ENCODE measurements around the gene ATP2C1. TPM values are rescaled to one million over a fixed set of nuclear protein-coding genes. Genes with fewer than 3 reads are reported as not detected.

ATP2C1 gene
- total and polyA plus RNA-seq, 2 donors (not counting 1 experiment from before 2014, with no cell fraction given) = 23.9 to 59.2 TPM

GRCh38 chr3:130935761-130936492, 42.0 kb downstream of the ATP2C1 start:
- Histone ChIP-seq H3K9me3 (ENCODE audit: control extremely low read depth in 1 of 3, control insufficient read depth in 2 of 3, insufficient read depth in 1 of 3, low read length in 2 of 3) (no peaks in the 10 kb centered on the region), H3K27me3 (replicated peaks in 1 of 4; ENCODE audit: control extremely low read depth in 1 of 4, control insufficient read depth in 3 of 4, insufficient read depth in 4 of 4, low read length in 3 of 4) (no peaks in the 10 kb centered on the region), H3K36me3 (replicated peaks in 1 of 2; ENCODE audit: control extremely low read depth in 1 of 2, control insufficient read depth in 1 of 2, extremely low read depth in 1 of 2, insufficient read depth in 2 of 2, low read length in 1 of 2) (peaks cover 4 to 8% of the 10 kb centered on the region in 2 experiments), H4K20me1 (ENCODE audit: control insufficient read depth, insufficient read depth, low read length, poor library complexity, severe bottlenecking) (no peaks in the 10 kb centered on the region), H3K9ac (ENCODE audit: low read length) (no peak overlapping the region), H3K27ac (ENCODE audit: low read length in 2 of 2) (no peak overlapping the region), H3K79me2 (ENCODE audit: control insufficient read depth, insufficient read depth, low read length) (no peaks in the 10 kb centered on the region), H3K4me2 (replicated peaks; ENCODE audit: low read depth, low read length, poor library complexity, severe bottlenecking) (no peak overlapping the region), H3K4me1 (ENCODE audit: control insufficient read depth in 2 of 2, insufficient read depth in 2 of 2, low read length in 2 of 2) (no peaks in the 10 kb centered on the region), H3K4me3 (ENCODE audit: control extremely low read depth in 1 of 5, extremely low read depth in 1 of 5, insufficient read depth in 1 of 5, low read depth in 2 of 5, low read length in 4 of 5) (no peak overlapping the region), H2AFZ (ENCODE audit: insufficient read depth, low read depth, low read length, poor library complexity, severe bottlenecking) (no peak overlapping the region)
- no peak for DNase-seq
- intact Hi-C loops (cut with micrococcal nuclease) = no loop called here
- TF ChIP-seq CTCF (IDR thresholded peaks at IDR 0.05) (no peak), EZH2 (IDR thresholded peaks at IDR 0.05; ENCODE audit: borderline replicate concordance, insufficient read depth, low read depth, low read length, poor library complexity, severe bottlenecking) (no peak)
- Mint-ChIP-seq H3K27me3 (no peaks in the 10 kb centered on the region), H3K4me3 (no peak overlapping the region), H3K27ac (no peak overlapping the region), H3K4me1 (no peaks in the 10 kb centered on the region), H3K9me3 (ENCODE audit: insufficient read depth) (no peaks in the 10 kb centered on the region)
- WGBS (ENCODE audit: insufficient coverage) = no CpG with 5 or more reads among the region's 4 CpGs
- ATAC-seq (ENCODE audit: low read depth) = no peak
- ChIA-PET CTCF (no interaction called here), POLR2A (no interaction called here)

DNA sequence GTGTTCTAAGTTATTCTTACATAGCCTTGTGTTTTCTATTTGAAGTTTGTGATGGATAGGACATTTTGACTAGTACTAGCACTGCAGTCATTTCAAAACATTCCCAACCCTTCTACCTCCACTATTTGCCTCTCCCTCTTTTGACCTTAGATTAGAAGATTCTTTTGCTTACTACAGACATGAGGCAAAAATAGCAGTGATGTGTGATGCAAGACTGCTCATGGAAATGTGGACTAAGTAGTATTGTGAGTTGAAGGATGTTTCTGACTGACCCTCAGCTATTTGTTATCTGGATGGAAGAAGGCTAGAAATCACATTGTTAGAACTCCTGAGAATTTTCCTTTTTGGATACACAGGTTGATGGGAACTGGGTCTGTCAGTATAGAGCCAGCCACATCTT, 45.9 kb downstream of the ATP2C1 start:
- intact Hi-C loops (cut with micrococcal nuclease) = no loop called here
- CTCF ChIA-PET = no interaction called here
- no peaks in the 10 kb centered on the region for H3K9me3 ChIP-seq (ENCODE audit: control extremely low read depth in 1 of 3, control insufficient read depth in 2 of 3, insufficient read depth in 1 of 3, low read length in 2 of 3)
- H3K4me1 ChIP-seq (ENCODE audit: control insufficient read depth in 2 of 2, insufficient read depth in 2 of 2, low read length in 2 of 2) = no peaks in the 10 kb centered on the region
- no peak for TF ChIP-seq CTCF (IDR thresholded peaks at IDR 0.05)
- H3K27me3 ChIP-seq (replicated peaks in 1 of 4; ENCODE audit: control extremely low read depth in 1 of 4, control insufficient read depth in 3 of 4, insufficient read depth in 4 of 4, low read length in 3 of 4) = no peaks in the 10 kb centered on the region
- Mint-ChIP-seq H3K4me1 (no peaks in the 10 kb centered on the region), H3K4me3 (no peak overlapping the region), H3K27ac (no peak overlapping the region), H3K27me3 (no peaks in the 10 kb centered on the region), H3K9me3 (ENCODE audit: insufficient read depth) (no peaks in the 10 kb centered on the region)
- no peak overlapping the region for H3K9ac ChIP-seq (ENCODE audit: low read length)
- H3K27ac ChIP-seq (ENCODE audit: low read length in 2 of 2) = no peak overlapping the region
- peaks cover 3 to 26% of the 10 kb centered on the region in 2 experiments for H3K36me3 ChIP-seq (replicated peaks in 1 of 2; ENCODE audit: control extremely low read depth in 1 of 2, control insufficient read depth in 1 of 2, extremely low read depth in 1 of 2, insufficient read depth in 2 of 2, low read length in 1 of 2)
- no peak for ATAC-seq (ENCODE audit: low read depth)
- no peak for DNase-seq
- H3K4me2 ChIP-seq (replicated peaks; ENCODE audit: low read depth, low read length, poor library complexity, severe bottlenecking) = no peak overlapping the region
- POLR2A ChIA-PET = no interaction called here
- no peak overlapping the region for H3K4me3 ChIP-seq (ENCODE audit: control extremely low read depth in 1 of 5, extremely low read depth in 1 of 5, insufficient read depth in 1 of 5, low read depth in 2 of 5, low read length in 4 of 5)
- no peak overlapping the region for H2AFZ ChIP-seq (ENCODE audit: insufficient read depth, low read depth, low read length, poor library complexity, severe bottlenecking)
- no peaks in the 10 kb centered on the region for H4K20me1 ChIP-seq (ENCODE audit: control insufficient read depth, insufficient read depth, low read length, poor library complexity, severe bottlenecking)
- no peaks in the 10 kb centered on the region for H3K79me2 ChIP-seq (ENCODE audit: control insufficient read depth, insufficient read depth, low read length)

Data from B cell (primary cell).